Measurements from ENCODE around the gene HTR3D.
"Not testable (repeated sequence)": the region's sequence is repeated elsewhere in the genome, so short reads cannot be mapped to it uniquely, and the experiment has no call there.

GRCh38 chr3:184028275-184028890 is 3.2 kb upstream of the HTR3D start:
- not testable (repeated sequence) for TF ChIP-seq FOXM1 (CRISPR knock-in tag; IDR thresholded peaks at IDR 0.05); EZH2 (conservative IDR thresholded peaks at IDR 0.05; ENCODE audit: low read depth, low read length); ZNF18 (CRISPR knock-in tag; IDR thresholded peaks at IDR 0.05; ENCODE audit: insufficient replicate concordance); NCOA5 (CRISPR knock-in tag; IDR thresholded peaks at IDR 0.05); E2F1 (CRISPR knock-in tag; IDR thresholded peaks at IDR 0.05); STAT6 (CRISPR knock-in tag; IDR thresholded peaks at IDR 0.05; ENCODE audit: borderline replicate concordance); MAFK (conservative IDR thresholded peaks at IDR 0.05 in 1 of 2, IDR thresholded peaks at IDR 0.05 in 1 of 2; ENCODE audit: low read length in 2 of 2); ZNF598 (CRISPR knock-in tag; IDR thresholded peaks at IDR 0.05; ENCODE audit: borderline replicate concordance); CTCF (CRISPR knock-in tag; IDR thresholded peaks at IDR 0.05); ZNF543 (CRISPR knock-in tag; IDR thresholded peaks at IDR 0.05); SRSF9 (IDR thresholded peaks at IDR 0.05; ENCODE audit: borderline replicate concordance, insufficient read depth, low read depth, low read length, poor library complexity, severe bottlenecking); TAF1 (CRISPR knock-in tag; IDR thresholded peaks at IDR 0.05); HCFC1 (IDR thresholded peaks at IDR 0.05; ENCODE audit: low read depth, low read length); SNRNP70 (IDR thresholded peaks at IDR 0.05; ENCODE audit: low read depth, low read length)

All from HepG2 (cell line).